LNCaP clone FGC (cell line): ENCODE results near the gene SEMA3C.

Source experiments
- DNase-seq: peaks from one replicate; pipeline ENCODE4 v3.0.0-alpha.2; 2011; ENCODE audit warnings: low read depth
- H3K4me3 ChIP-seq: 2 replicates; pipeline ENCODE4 v1.5.1; 2011; ENCODE audit warnings: mild to moderate bottlenecking, low read depth, low read length, control low read depth
- CTCF ChIP-seq: IDR thresholded peaks from 2 replicates; pipeline ENCODE4 v1.5.1; 2012; ENCODE audit warnings: mild to moderate bottlenecking; ENCODE audit not compliant: control insufficient read depth, insufficient read depth; ENCODE audit errors: extremely low read depth

Gene SEMA3C

DNA sequence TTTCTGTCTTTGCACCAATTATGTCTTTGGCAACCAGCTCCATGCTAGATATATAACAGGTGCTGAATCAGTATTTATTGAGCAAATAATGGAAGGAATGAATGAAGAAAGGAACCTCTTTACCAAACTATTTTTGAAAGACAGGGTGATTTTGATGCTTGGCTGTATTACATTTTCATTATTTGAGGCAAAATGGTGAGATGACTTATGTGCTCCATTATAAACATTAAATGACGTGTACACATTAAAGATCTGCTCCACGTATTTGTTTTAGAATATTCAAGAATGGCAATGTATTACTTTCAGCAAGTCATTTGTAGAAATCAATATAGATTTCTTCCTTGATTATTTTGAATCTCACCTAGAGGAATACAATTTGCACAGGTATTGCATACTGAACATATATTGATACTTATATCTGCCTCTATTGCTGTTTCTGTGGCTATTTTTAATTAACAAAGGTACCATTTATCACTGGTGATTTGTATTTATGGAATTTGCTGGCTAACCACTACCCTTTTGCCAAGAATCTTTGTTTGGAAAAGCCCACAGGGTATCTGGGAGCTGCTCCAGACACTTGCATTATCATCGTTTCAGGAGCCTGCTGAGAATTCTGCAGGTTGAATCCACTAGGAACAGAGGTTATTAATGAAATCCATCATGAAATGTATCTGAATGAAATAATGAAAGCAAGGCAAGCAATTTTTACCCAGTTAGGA is 92.2 kb downstream of the SEMA3C start:
- no peak for TF ChIP-seq CTCF
- H3K4me3 ChIP-seq: no peak overlapping the region
- no peak for DNase-seq

GRCh38 chr7:80825499-80825898 is 93.4 kb downstream of the SEMA3C start:
- no peak for TF ChIP-seq CTCF
- no peak for DNase-seq
- H3K4me3 ChIP-seq: no peak overlapping the region

DNA sequence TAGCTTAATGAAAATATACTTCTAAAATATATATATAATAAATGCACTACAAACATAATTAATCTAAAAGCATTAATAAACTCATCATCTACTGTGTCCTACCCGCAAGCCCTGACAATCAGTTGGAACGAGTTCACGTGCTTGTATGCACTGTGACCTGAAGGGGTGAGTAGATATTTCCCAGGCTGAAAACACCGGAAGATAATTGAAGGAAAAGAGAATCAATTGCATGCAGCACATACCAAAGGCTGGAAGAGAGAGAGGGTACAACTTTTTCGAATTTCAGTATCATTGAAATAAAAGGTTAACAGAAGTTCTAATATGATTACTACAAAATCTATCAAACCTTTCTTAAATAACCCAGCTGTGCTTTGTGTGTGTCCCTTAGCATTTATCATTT is 94.6 kb downstream of the SEMA3C start:
- no peak for DNase-seq
- H3K4me3 ChIP-seq: no peak overlapping the region
- no peak for TF ChIP-seq CTCF

DNA sequence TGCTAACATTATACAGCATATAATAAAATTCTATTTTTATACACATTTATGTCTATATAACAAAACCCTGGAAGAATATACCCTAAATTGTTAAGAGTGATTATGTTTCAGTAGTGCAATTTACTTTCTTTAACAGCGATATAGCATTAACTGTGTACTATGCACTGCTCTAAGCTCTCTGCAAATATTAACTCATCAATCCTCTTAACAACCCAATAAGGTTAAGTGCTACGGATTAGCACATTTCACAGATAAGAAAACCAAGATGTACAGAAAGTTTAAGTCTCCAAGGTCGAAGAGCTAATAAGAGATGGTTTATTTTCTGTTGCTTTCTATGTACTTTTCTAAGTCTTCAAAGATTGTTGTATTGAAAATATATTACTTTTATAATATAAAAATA is 95.8 kb downstream of the SEMA3C start:
- DNase-seq: no peak
- no peak for TF ChIP-seq CTCF
- no peak overlapping the region for H3K4me3 ChIP-seq

DNA sequence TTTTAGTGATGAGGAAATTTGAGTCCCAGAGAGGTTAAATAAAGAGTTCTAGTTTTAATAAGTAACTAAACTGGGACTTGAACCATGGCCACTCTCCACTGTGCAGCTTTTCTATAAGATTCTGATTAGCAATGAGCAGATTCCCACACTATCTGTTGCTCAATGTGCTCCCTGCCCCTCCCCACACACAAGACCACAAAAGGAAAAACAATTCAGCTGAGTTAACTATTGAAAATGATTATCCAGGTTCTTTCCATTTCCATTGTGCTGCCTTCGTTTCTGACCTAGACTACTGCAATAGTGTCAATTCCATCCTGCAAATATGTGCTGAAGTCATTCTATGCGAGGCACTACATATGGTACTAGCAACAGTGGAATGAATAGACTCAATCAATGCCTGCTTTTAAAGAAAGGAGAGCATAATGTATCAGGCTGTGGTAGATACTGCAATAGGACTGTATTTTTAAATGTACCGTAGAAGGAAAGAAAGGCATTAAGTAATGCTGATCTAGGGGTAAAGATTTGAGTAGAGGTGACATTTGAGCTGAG is 97.0 kb downstream of the SEMA3C start:
- TF ChIP-seq CTCF: no peak
- no peak for DNase-seq
- H3K4me3 ChIP-seq: no peak overlapping the region

- no peak for TF ChIP-seq CTCF
- DNase-seq: no peak
- H3K4me3 ChIP-seq: no peak overlapping the region
Measured at GRCh38 chr7:80819503-80819902, 99.3 kb downstream of the SEMA3C start.

GRCh38 chr7:80818181-80818580 is 100.7 kb downstream of the SEMA3C start:
- TF ChIP-seq CTCF: no peak
- no peak for DNase-seq
- no peak overlapping the region for H3K4me3 ChIP-seq
